HepG2 (cell line): Measurements from ENCODE around the gene TMEM255B. TPM values are rescaled to one million over a fixed set of nuclear protein-coding genes. Genes with fewer than 3 reads are reported as not detected.
A peak's percentile ranks its signal among the peaks of the same experiment; 100 is the strongest.
"Not testable (repeated sequence)": the region's sequence is repeated elsewhere in the genome, so short reads cannot be mapped to it uniquely, and the experiment has no call there.

Experiments used
- ATAC-seq: fragments of 200-7000 bp; cut with Tn5 transposase; 3 replicates; pipeline ENCODE4 v1.9.1; 2020; ENCODE audit warnings: mild to moderate bottlenecking, moderate library complexity
- BruUV-seq: library from RNA; stranded (reverse); fragments of 400-500 nt; replicated peaks from 2 replicates; lab custom pipeline; 2021; lab: Mats Ljungman, UMichigan
- CTCF ChIA-PET: fragments of 300-600 bp; formaldehyde crosslinking; extraction: SDS; loops from one replicate; lab custom pipeline; 2021; ENCODE audit warnings: low total read pairs, inconsistent platforms, low intra/inter-chr PET ratio; lab: Yijun Ruan, JAX
- POLR2A ChIA-PET: fragments of 350-600 bp; sonication (Branson Sonifier 250); formaldehyde crosslinking; loops from one replicate; lab custom pipeline; 2020; ENCODE audit warnings: antibody characterized with exemption, inconsistent platforms; lab: Yijun Ruan, JAX
- DNase-seq: peaks from one replicate; pipeline ENCODE4 v3.0.0-alpha.2; 2015; ENCODE audit warnings: low spot score
- FAIRE-seq: peaks from 3 replicates; lab custom pipeline; 2011; peaks lifted over from hg19 to GRCh38; lab: Jason Lieb, UNC
- H2AFZ ChIP-seq: one replicate; pipeline ENCODE4 v1.6.1; 2011; ENCODE audit warnings: low read length, inconsistent platforms
- H3K27ac ChIP-seq: fragments of 300-600 bp; 3 replicates; pipeline ENCODE4 v1.8.0; 2011; ENCODE audit warnings: mixed run types, mild to moderate bottlenecking, mixed read lengths, low read length, inconsistent platforms; ENCODE audit not compliant: insufficient read depth; ENCODE audit errors: extremely low read length
- H3K27me3 ChIP-seq, 2 experiments: fragments of 200-600 bp in 1 of 2; 2 replicates in 1 of 2; 3 replicates in 1 of 2; pipeline versions ENCODE4 v1.6.0 to v1.8.0; 2011; ENCODE audit warnings: low read length in 2 of 2, mild to moderate bottlenecking in 2 of 2, moderate library complexity in 2 of 2, inconsistent platforms in 1 of 2; ENCODE audit not compliant: insufficient read depth in 2 of 2, control insufficient read depth in 1 of 2
- H3K36me3 ChIP-seq, 2 experiments: fragments of 200-600 bp in 1 of 2; replicated peaks in 1 of 2; 2 replicates in 1 of 2; 3 replicates in 1 of 2; pipeline versions ENCODE4 v1.5.1 to v1.8.0; 2011; ENCODE audit warnings: low read length in 2 of 2, inconsistent platforms in 1 of 2; ENCODE audit not compliant: insufficient read depth in 2 of 2, control insufficient read depth in 1 of 2
- H3K4me1 ChIP-seq: 2 replicates; pipeline ENCODE4 v1.5.1; 2012; ENCODE audit warnings: low read length, inconsistent platforms; ENCODE audit not compliant: insufficient read depth
- H3K4me2 ChIP-seq: 2 replicates; pipeline ENCODE4 v1.6.0; 2011; ENCODE audit warnings: low read depth, low read length, inconsistent platforms
- H3K4me3 ChIP-seq, 3 experiments: fragments of 200-600 bp in 1 of 3; sonication (generic), shearing (Covaris generic) in 1 of 3; replicated peaks in 1 of 3; 2 replicates each; pipeline ENCODE4 v1.5.1; 2011 to 2016; ENCODE audit warnings: low read length in 3 of 3, inconsistent platforms in 2 of 3, low read depth in 2 of 3, mild to moderate bottlenecking in 2 of 3, control low read depth in 1 of 3, mixed read lengths in 1 of 3; ENCODE audit not compliant: insufficient read depth in 1 of 3
- H3K79me2 ChIP-seq: one replicate; pipeline ENCODE4 v1.6.1; 2011; ENCODE audit warnings: low read length, inconsistent platforms; ENCODE audit not compliant: insufficient read depth
- H3K9ac ChIP-seq: 2 replicates; pipeline ENCODE4 v1.6.0; 2011; ENCODE audit warnings: mild to moderate bottlenecking, low read depth, low read length, inconsistent platforms; ENCODE audit not compliant: insufficient read depth
- H3K9me3 ChIP-seq: 2 replicates; pipeline ENCODE4 v1.5.1; 2012; ENCODE audit warnings: mild to moderate bottlenecking, low read length
- H4K20me1 ChIP-seq: 2 replicates; pipeline ENCODE4 v1.6.0; 2011; ENCODE audit warnings: inconsistent platforms, mild to moderate bottlenecking, low read length, moderate library complexity; ENCODE audit not compliant: insufficient read depth
- BHLHE40 ChIP-seq: IDR thresholded peaks from 2 replicates; pipeline ENCODE4 v1.6.1; 2011; ENCODE audit warnings: low read length, improper control_type of control experiment
- NR3C1 ChIP-seq: sonication (generic); formaldehyde crosslinking; IDR thresholded peaks from 2 replicates; pipeline ENCODE4 v1.4.0; 2020; ENCODE audit warnings: missing genetic modification reagents
- PCBP1 ChIP-seq: fragments of 200-400 bp; formaldehyde crosslinking; IDR thresholded peaks from 2 replicates; pipeline ENCODE4 v1.6.1; 2017; ENCODE audit warnings: mild to moderate bottlenecking, low read depth, low read length, borderline replicate concordance
- RBM39 ChIP-seq: fragments of 200-400 bp; formaldehyde crosslinking; IDR thresholded peaks from one replicate; pipeline ENCODE4 v1.6.1; 2018; ENCODE audit warnings: antibody characterized with exemption, mild to moderate bottlenecking, low read depth, low read length; ENCODE audit not compliant: poor library complexity, severe bottlenecking
- ZKSCAN8 ChIP-seq: IDR thresholded peaks from 2 replicates; pipeline ENCODE4 v1.6.1; 2016; ENCODE audit warnings: borderline replicate concordance, missing genetic modification reagents, missing compliant biosample characterization
- ZMYM2 ChIP-seq: sonication (generic); formaldehyde crosslinking; IDR thresholded peaks from 2 replicates; pipeline ENCODE4 v1.8.0; 2022; ENCODE audit warnings: mild to moderate bottlenecking, missing genetic modification reagents
- ZMYM3 ChIP-seq: sonication (generic); formaldehyde crosslinking; IDR thresholded peaks from 2 replicates; pipeline ENCODE4 v1.5.1; 2020; ENCODE audit warnings: mild to moderate bottlenecking, missing genetic modification reagents
- ZNF546 ChIP-seq: sonication (generic); formaldehyde crosslinking; conservative IDR thresholded peaks from 2 replicates; pipeline ENCODE4 v1.8.1; 2023; ENCODE audit warnings: mild to moderate bottlenecking, missing genetic modification reagents
- ZNF629 ChIP-seq: sonication (generic); formaldehyde crosslinking; conservative IDR thresholded peaks from 2 replicates; pipeline ENCODE4 v1.5.0; 2020; ENCODE audit warnings: missing genetic modification reagents
- WGBS: methylation state at CpG from one replicate; pipeline ENCODE4 v1.1.6; 2017; ENCODE audit warnings: low lambda C conversion rate; 5-methylcytosine and 5-hydroxymethylcytosine counted together
- in situ Hi-C: cut with HindIII; loops from 2 replicates; pipeline ENCODE4 v1.10.0; 2017; ENCODE audit warnings: low pct_unique_long_range_greater_than_20kb; ENCODE audit not compliant: extremely low pct_ligation_motif_present
- intact Hi-C: fragments of 100-400 bp; cut with micrococcal nuclease; formaldehyde crosslinking; loops from one replicate; pipeline ENCODE4 v1.10.0; 2022; ENCODE audit not compliant: unreplicated experiment
- polyA plus RNA-seq, 8 experiments: library from polyadenylated mRNA; depleted of rRNA in 3 of 8; stranded (reverse) in 7 of 8; unstranded in 1 of 8; fragments of >200 nt; fragmentation: Illumina TruSeq in 4 of 8; extraction: Trizol in 4 of 8; gene quantifications; 2 replicates each; pipeline versions ENCODE4 v1.2.1 to v1.2.3, GENCODE V29; 2011 to 2016; ENCODE audit warnings: low read depth in 4 of 8, missing spikeins in 1 of 8, mixed read lengths in 1 of 8; ENCODE audit not compliant: insufficient read depth in 1 of 8
- total RNA-seq, 5 experiments: library from RNA; depleted of rRNA; stranded (reverse); fragments of >200 nt; fragmentation: Illumina TruSeq; extraction: Trizol; gene quantifications; 2 replicates each; pipeline ENCODE4 v1.2.3, GENCODE V29; 2016; ENCODE audit warnings: low read depth in 1 of 5
- TF ChIP-seq, protein P1 (sequence below): sonication (generic); formaldehyde crosslinking; IDR thresholded peaks from 2 replicates; pipeline ENCODE4 v1.9.0; 2022; ENCODE audit warnings: missing genetic modification reagents, mild to moderate bottlenecking, borderline replicate concordance

TMEM255B gene
- total and polyA plus RNA-seq, 2 of the 13 experiments (the other 11 are each of a cell fraction or from before 2014, with no cell fraction given): not detected

DNA sequence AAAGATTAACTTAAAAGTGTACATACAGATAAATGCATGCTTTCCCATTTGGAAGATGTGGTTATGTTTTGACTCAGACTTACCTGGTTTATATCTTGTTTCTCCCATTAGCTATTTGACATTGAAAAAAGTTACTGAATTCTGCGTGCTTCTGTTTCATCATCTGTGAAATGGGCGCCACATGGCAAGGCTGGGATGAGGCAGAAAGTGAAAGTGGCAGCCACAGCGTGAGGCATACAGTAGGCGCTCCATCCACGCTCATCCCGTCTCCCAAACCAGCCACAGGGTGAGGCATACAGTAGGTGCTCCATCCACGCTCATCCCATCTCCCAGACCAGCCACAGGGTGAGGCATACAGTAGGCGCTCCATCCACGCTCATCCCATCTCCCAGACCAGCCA, 14.0 kb upstream of the TMEM255B start:
- no peak overlapping the region for H3K27ac ChIP-seq
- no peak for FAIRE-seq
- H3K9me3 ChIP-seq: no peaks in the 10 kb centered on the region
- H4K20me1 ChIP-seq: no peaks in the 10 kb centered on the region
- BruUV-seq: no TSS peak
- POLR2A ChIA-PET: no interaction called here
- no peak for DNase-seq
- H3K36me3 ChIP-seq: no peaks in the 10 kb centered on the region
- intact Hi-C loops: no loop called here
- no peaks in the 10 kb centered on the region for H3K79me2 ChIP-seq
- TF ChIP-seq ZNF546 (no peak), ZNF629 (CRISPR knock-in tag) (peak; percentile 83), NR3C1 (CRISPR knock-in tag) (no peak), ZMYM3 (CRISPR knock-in tag) (0 out of 2 replicates have a peak, but pooled peaks have one; percentile 25), BHLHE40 (no peak), ZKSCAN8 (CRISPR knock-in tag) (peak; percentile 96)
- H3K4me3 ChIP-seq: no peak overlapping the region
- H2AFZ ChIP-seq: no peak overlapping the region
- CTCF ChIA-PET: no interaction called here
- H3K9ac ChIP-seq: no peak overlapping the region
- no peaks in the 10 kb centered on the region; a peak in 2 of 5 replicates for H3K27me3 ChIP-seq
- no peak for ATAC-seq
- WGBS: 93% methylated on average over 9 of the region's 9 CpGs
- H3K4me1 ChIP-seq: peaks cover 74% of the 10 kb centered on the region
- peak overlapping the region; percentile 20; the same call in 1 of the 2 replicates for H3K4me2 ChIP-seq
- in situ Hi-C loops: no loop called here

DNA sequence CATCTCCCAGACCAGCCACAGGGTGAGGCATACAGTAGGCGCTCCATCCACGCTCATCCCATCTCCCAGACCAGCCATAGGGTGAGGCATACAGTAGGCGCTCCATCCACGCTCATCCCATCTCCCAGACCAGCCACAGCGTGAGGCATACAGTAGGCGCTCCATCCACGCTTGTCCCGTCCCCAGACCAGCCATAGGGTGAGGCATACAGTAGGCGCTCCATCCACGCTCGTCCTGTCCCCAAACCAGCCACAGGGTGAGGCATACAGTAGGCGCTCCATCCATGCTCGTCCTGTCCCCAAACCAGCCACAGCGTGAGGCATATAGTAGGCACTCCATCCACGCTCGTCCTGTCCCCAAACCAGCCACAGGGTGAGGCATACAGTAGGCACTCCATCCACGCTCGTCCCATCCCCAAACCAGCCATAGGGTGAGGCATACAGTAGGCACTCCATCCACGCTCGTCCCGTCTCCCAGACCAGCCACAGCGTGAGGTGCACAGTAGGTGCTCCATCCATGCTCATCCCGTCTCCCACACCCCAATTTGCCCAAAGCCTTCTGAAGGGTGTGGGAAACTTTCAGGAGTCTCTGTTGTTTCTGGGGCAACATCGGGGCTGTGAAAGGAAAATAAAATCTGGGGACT, 13.4 kb upstream of the TMEM255B start:
- DNase-seq, CTCF ChIA-PET: not testable (repeated sequence)

More for the DNA sequence above, 13.4 kb upstream of the TMEM255B start:
- H3K36me3 ChIP-seq, intact Hi-C loops, H4K20me1 ChIP-seq, H3K9me3 ChIP-seq, H3K27me3 ChIP-seq, FAIRE-seq, H3K79me2 ChIP-seq, in situ Hi-C loops, ATAC-seq, H2AFZ ChIP-seq: not testable (repeated sequence)
- H3K4me1 ChIP-seq: peaks cover 74% of the 10 kb centered on the region
- peak overlapping the region in 1 of 3 experiments; percentile 19; a peak in 1 of 6 replicates for H3K4me3 ChIP-seq
- peak overlapping the region; percentile 49 for H3K27ac ChIP-seq
- BruUV-seq: TSS peak; percentile 55
- 75% methylated on average over 17 of the region's 24 CpGs for WGBS
- peak overlapping the region; percentile 60 for H3K4me2 ChIP-seq
- H3K9ac ChIP-seq: peak overlapping the region; percentile 52; the same call in 1 of the 2 replicates
- POLR2A ChIA-PET: interaction anchor here (1.3 kb wide), 1 partner anchor 10 kb away, joined by 8 read pairs; no protein-coding TSS in a partner anchor
- TF ChIP-seq PCBP1: 0 out of 2 replicates have a peak, but pooled peaks have one; percentile 23
- peak; percentile 62 for TF ChIP-seq RBM39
- 0 out of 2 replicates have a peak, but pooled peaks have one; percentile 33 for TF ChIP-seq ZMYM2 (CRISPR knock-in tag)
- TF ChIP-seq, protein P1, sequence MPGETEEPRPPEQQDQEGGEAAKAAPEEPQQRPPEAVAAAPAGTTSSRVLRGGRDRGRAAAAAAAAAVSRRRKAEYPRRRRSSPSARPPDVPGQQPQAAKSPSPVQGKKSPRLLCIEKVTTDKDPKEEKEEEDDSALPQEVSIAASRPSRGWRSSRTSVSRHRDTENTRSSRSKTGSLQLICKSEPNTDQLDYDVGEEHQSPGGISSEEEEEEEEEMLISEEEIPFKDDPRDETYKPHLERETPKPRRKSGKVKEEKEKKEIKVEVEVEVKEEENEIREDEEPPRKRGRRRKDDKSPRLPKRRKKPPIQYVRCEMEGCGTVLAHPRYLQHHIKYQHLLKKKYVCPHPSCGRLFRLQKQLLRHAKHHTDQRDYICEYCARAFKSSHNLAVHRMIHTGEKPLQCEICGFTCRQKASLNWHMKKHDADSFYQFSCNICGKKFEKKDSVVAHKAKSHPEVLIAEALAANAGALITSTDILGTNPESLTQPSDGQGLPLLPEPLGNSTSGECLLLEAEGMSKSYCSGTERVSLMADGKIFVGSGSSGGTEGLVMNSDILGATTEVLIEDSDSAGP (CRISPR knock-in tag): peak; percentile 16; the same call in 1 of the 2 replicates
- TF ChIP-seq ZKSCAN8 (CRISPR knock-in tag): peak; percentile 97
